NCI-H69 (cell line): Measurements from ENCODE around the gene EIF5A.

Experiments used
- DNase-seq: peaks from one replicate; lab custom pipeline; 2025; lab: John Stamatoyannopoulos, UW

The EIF5A gene

GRCh38 chr17:7313088-7313889 lies 5.9 kb downstream of the EIF5A start:
- DNase-seq = no peak

GRCh38 chr17:7313890-7314718 lies 6.7 kb downstream of the EIF5A start:
- no peak for DNase-seq

- peak; percentile 88 for DNase-seq
Measured at GRCh38 chr17:7314719-7315569, 7.5 kb downstream of the EIF5A start, which contains the start of gene GPS2. GPS2 (minus strand) TSS chr17:7315360; CDS start chr17:7315052, 308 bp downstream.

GRCh38 chr17:7315570-7316235 lies 8.3 kb downstream of the EIF5A start:
- DNase-seq = no peak

- DNase-seq = no peak
Measured at GRCh38 chr17:7317161-7317803, 9.9 kb downstream of the EIF5A start.

GRCh38 chr17:7318121-7318860 lies 10.9 kb downstream of the EIF5A start:
- DNase-seq = no peak

GRCh38 chr17:7321466-7321865 lies 14.0 kb downstream of the EIF5A start:
- DNase-seq = no peak

- no peak for DNase-seq
Measured at GRCh38 chr17:7322520-7323194, 15.2 kb downstream of the EIF5A start.

- DNase-seq = no peak
Measured at GRCh38 chr17:7323731-7324437, 16.5 kb downstream of the EIF5A start.

- no peak for DNase-seq
Measured at GRCh38 chr17:7324438-7324779, 17.0 kb downstream of the EIF5A start.

GRCh38 chr17:7325031-7325528 lies 17.7 kb downstream of the EIF5A start:
- DNase-seq = no peak

- no peak for DNase-seq
Measured at GRCh38 chr17:7326186-7326585, 18.8 kb downstream of the EIF5A start.

- DNase-seq = no peak
Measured at GRCh38 chr17:7327056-7327455, 19.6 kb downstream of the EIF5A start.

- no peak for DNase-seq
Measured at GRCh38 chr17:7327501-7327900, 20.1 kb downstream of the EIF5A start.

- DNase-seq = no peak
Measured at GRCh38 chr17:7328009-7328408, 20.6 kb downstream of the EIF5A start.

GRCh38 chr17:7328840-7329373 lies 21.5 kb downstream of the EIF5A start, which contains the start of gene NEURL4:
NEURL4 (minus strand) TSS chr17:7329335; CDS start chr17:7329312, 23 bp downstream.
- no peak for DNase-seq

- DNase-seq = peak; percentile 98
Measured at GRCh38 chr17:7329374-7329996, 22.1 kb downstream of the EIF5A start.

GRCh38 chr17:7329997-7330637 lies 22.7 kb downstream of the EIF5A start:
- peak; percentile 79 for DNase-seq
